Vagina (tissue), 2 donors: Measurements from ENCODE around the gene LRIT3.

Source experiments
- POLR2A ChIP-seq, 2 donors: fragments of 450-650 bp; IDR thresholded peaks; one replicate each; pipeline ENCODE4 v1.6.1; 2017; ENCODE audit warnings: antibody characterized with exemption in 2 of 2, mild to moderate bottlenecking in 2 of 2, moderate library complexity in 2 of 2
- TF ChIP-seq, protein P1 (sequence below), 3 experiments: fragments of 450-650 bp in 2 of 3; fragments of 200-600 bp in 1 of 3; sonication (generic) in 1 of 3; IDR thresholded peaks; one replicate each; pipeline ENCODE4 v1.5.1; 2017 to 2019; ENCODE audit warnings: antibody characterized with exemption in 3 of 3, mild to moderate bottlenecking in 2 of 3, moderate library complexity in 2 of 3

DNA sequence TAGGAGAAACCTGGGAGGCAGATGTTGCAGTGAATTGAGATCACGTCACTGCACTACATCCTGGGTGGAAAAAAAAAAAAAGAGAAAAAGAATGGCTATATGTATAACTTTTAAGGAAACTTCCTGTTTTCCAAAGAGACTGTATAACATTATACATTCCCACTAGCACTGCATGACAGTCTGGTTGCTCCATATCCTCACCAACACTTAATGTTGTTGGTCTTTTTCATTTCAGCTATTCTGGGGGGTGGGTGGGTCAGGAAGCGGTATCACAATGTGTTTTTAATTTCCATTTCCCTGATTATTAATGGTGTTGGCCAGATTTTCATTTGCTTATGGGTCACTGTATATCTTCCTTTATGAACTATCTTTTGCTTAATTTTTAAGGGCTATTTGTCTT, 13.4 kb downstream of the LRIT3 start:
- TF ChIP-seq POLR2A (IDR thresholded peaks at IDR 0.05) = no peak
- TF ChIP-seq, protein P1, sequence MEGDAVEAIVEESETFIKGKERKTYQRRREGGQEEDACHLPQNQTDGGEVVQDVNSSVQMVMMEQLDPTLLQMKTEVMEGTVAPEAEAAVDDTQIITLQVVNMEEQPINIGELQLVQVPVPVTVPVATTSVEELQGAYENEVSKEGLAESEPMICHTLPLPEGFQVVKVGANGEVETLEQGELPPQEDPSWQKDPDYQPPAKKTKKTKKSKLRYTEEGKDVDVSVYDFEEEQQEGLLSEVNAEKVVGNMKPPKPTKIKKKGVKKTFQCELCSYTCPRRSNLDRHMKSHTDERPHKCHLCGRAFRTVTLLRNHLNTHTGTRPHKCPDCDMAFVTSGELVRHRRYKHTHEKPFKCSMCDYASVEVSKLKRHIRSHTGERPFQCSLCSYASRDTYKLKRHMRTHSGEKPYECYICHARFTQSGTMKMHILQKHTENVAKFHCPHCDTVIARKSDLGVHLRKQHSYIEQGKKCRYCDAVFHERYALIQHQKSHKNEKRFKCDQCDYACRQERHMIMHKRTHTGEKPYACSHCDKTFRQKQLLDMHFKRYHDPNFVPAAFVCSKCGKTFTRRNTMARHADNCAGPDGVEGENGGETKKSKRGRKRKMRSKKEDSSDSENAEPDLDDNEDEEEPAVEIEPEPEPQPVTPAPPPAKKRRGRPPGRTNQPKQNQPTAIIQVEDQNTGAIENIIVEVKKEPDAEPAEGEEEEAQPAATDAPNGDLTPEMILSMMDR (IDR thresholded peaks at IDR 0.05) = no peak
